SK-N-MC (cell line): ENCODE measurements around the gene STRBP.

Experiments
- EZH2 ChIP-seq: fragments of 200-600 bp; sonication (generic); IDR thresholded peaks from one replicate; pipeline ENCODE4 v1.6.1; 2017; ENCODE audit warnings: antibody characterized with exemption
- FOXP2 ChIP-seq: optimal IDR thresholded peaks from 2 replicates; pipeline ENCODE3; 2011; ENCODE audit warnings: mild to moderate bottlenecking, moderate library complexity; ENCODE audit not compliant: insufficient read depth; ENCODE audit errors: extremely low read length, control extremely low read depth
- POLR2AphosphoS5 ChIP-seq: IDR thresholded peaks from 2 replicates; pipeline ENCODE4 v1.6.1; 2012; ENCODE audit warnings: mild to moderate bottlenecking, low read depth, low read length, borderline replicate concordance

GRCh38 chr9:123250504-123250903 is 17.9 kb downstream of the STRBP start:
- no peak for TF ChIP-seq POLR2AphosphoS5
- no peak for TF ChIP-seq EZH2
- no peak for TF ChIP-seq FOXP2
